ENCODE measurements around the gene KIF15.

Gene KIF15, protein sequence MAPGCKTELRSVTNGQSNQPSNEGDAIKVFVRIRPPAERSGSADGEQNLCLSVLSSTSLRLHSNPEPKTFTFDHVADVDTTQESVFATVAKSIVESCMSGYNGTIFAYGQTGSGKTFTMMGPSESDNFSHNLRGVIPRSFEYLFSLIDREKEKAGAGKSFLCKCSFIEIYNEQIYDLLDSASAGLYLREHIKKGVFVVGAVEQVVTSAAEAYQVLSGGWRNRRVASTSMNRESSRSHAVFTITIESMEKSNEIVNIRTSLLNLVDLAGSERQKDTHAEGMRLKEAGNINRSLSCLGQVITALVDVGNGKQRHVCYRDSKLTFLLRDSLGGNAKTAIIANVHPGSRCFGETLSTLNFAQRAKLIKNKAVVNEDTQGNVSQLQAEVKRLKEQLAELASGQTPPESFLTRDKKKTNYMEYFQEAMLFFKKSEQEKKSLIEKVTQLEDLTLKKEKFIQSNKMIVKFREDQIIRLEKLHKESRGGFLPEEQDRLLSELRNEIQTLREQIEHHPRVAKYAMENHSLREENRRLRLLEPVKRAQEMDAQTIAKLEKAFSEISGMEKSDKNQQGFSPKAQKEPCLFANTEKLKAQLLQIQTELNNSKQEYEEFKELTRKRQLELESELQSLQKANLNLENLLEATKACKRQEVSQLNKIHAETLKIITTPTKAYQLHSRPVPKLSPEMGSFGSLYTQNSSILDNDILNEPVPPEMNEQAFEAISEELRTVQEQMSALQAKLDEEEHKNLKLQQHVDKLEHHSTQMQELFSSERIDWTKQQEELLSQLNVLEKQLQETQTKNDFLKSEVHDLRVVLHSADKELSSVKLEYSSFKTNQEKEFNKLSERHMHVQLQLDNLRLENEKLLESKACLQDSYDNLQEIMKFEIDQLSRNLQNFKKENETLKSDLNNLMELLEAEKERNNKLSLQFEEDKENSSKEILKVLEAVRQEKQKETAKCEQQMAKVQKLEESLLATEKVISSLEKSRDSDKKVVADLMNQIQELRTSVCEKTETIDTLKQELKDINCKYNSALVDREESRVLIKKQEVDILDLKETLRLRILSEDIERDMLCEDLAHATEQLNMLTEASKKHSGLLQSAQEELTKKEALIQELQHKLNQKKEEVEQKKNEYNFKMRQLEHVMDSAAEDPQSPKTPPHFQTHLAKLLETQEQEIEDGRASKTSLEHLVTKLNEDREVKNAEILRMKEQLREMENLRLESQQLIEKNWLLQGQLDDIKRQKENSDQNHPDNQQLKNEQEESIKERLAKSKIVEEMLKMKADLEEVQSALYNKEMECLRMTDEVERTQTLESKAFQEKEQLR (N-terminal part only)

DNA sequence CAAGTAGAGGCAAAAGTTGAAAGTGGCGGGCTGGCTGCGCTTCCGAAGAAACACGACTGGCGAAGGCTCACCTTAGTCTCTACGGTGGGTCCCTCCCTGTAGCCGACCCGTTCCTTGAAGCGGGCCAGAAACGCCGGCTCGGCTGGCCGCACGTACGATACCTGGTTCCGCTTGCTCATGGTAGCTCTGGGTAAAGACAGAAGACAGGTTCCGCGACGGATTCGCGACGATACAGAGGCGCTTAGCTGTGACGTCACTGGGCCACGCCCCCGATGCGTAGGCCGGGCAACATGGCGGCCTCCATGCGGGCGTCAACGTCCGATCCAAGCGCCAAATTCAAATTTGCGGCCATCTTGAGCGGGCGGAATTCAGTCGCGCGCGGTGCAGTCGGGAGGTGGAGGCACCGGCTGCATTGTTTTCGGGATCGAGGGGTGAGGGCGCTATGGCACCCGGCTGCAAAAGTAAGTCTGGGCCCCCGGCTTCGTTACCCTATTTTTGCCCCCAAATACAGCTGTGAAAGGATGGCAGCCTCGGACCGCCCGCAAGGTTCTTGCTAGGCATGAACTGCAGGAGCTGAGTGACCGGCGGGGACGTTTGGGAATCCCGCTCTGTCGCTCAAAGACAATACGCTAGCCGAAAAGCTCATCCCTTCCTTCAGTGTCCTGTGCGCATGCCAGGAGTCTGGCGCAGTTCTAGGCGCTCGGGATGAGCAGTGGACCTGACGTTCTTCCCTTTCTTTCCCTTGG lies at the start of gene KIF15, which contains the start of gene KIAA1143:
Gene KIF15, plus strand, starts transcription at position 371 of the 746 bp plus-strand sequence. Its CDS starts 72 bp downstream, at position 443.
Gene KIAA1143, minus strand, starts transcription at position 196 of the 746 bp plus-strand sequence. Its CDS starts 17 bp downstream, at position 179.
- H3K4me3 ChIP-seq (replicated peaks; ENCODE audit: low read depth, low read length) = peak within 1 kb of the TSS; percentile 90
- peak; percentile 86 for DNase-seq (ENCODE audit: extremely low read depth, low read depth)
- TF ChIP-seq, protein P1, sequence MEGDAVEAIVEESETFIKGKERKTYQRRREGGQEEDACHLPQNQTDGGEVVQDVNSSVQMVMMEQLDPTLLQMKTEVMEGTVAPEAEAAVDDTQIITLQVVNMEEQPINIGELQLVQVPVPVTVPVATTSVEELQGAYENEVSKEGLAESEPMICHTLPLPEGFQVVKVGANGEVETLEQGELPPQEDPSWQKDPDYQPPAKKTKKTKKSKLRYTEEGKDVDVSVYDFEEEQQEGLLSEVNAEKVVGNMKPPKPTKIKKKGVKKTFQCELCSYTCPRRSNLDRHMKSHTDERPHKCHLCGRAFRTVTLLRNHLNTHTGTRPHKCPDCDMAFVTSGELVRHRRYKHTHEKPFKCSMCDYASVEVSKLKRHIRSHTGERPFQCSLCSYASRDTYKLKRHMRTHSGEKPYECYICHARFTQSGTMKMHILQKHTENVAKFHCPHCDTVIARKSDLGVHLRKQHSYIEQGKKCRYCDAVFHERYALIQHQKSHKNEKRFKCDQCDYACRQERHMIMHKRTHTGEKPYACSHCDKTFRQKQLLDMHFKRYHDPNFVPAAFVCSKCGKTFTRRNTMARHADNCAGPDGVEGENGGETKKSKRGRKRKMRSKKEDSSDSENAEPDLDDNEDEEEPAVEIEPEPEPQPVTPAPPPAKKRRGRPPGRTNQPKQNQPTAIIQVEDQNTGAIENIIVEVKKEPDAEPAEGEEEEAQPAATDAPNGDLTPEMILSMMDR (IDR thresholded peaks at IDR 0.05; ENCODE audit: low read depth, low read length, missing control alignments) = no peak

DNA sequence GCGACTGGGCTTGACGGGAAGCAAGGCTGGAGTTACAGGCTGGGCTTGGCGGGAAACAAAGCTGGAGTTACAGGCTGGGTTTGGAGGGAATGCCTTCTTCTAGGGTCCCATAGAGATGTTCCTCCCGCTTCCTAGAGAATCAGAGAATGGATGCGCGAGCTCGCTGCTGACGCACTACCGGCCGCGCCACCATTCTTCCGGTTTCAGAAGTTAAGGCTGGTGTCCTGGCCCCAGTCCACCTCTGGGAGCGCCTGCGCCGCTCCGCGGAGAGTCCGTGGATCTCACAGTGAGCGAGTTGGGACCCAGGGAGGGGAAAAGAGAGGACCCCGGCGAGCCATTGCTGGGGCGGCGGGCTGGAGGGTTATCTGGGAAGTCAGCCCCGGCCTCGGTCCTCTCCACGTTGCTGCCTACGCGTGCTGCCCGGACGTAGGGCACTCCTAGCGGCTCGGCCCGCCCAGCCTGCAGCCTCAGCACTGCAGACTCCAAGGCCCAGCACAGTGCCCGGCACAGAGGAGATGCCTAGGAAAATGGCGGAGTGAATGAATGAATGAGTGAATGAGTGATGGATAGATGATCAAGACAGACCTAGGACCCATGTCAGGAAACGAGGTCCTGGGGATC lies 49.0 kb upstream of the KIF15 start, which contains the start of gene ZNF502:
Gene ZNF502, plus strand, starts transcription at position 206 of the 621 bp plus-strand sequence. CDS start 7,602 bp downstream, outside the sequence.
- DNase-seq (ENCODE audit: extremely low read depth, low read depth) = peak; percentile 67
- TF ChIP-seq, protein P1 (IDR thresholded peaks at IDR 0.05; ENCODE audit: low read depth, low read length, missing control alignments) = peak; percentile 27
- peak within 1 kb of the TSS; percentile 80 for H3K4me3 ChIP-seq (replicated peaks; ENCODE audit: low read depth, low read length)

DNA sequence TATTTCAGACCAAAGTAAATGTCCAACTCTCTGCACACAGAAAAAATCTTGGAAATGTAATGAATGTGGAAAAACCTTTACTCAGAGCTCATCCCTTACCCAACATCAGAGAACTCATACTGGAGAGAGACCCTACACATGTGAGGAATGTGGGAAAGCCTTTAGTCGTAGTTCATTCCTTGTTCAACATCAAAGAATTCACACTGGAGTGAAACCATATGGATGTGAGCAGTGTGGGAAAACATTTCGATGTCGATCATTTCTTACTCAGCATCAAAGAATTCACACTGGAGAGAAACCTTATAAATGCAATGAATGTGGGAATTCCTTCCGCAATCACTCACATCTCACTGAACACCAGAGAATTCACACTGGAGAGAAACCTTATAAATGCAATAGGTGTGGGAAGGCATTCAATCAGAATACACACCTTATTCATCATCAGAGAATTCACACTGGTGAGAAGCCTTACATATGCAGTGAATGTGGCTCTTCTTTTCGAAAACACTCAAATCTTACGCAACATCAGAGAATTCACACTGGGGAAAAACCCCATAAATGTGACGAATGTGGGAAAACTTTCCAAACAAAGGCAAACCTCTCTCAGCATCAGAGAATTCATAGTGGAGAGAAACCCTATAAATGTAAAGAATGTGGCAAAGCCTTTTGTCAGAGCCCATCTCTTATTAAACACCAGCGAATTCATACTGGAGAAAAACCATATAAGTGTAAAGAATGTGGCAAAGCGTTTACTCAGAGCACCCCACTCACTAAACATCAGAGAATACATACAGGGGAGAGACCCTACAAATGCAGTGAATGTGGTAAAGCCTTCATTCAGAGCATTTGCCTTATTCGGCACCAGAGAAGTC lies 40.1 kb upstream of the KIF15 start:
- TF ChIP-seq, protein P1 (IDR thresholded peaks at IDR 0.05; ENCODE audit: low read depth, low read length, missing control alignments) = no peak
- no peak overlapping the region for H3K4me3 ChIP-seq (replicated peaks; ENCODE audit: low read depth, low read length)

DNA sequence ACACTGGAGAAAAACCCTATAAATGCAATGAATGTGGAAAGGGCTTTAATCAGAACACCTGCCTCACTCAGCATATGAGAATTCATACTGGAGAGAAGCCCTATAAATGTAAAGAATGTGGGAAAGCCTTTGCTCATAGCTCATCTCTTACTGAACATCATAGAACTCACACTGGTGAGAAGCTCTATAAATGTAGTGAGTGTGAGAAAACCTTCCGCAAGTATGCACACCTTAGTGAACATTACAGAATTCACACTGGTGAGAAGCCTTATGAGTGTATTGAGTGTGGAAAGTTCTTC lies 39.5 kb upstream of the KIF15 start:
- no peak overlapping the region for H3K4me3 ChIP-seq (replicated peaks; ENCODE audit: low read depth, low read length)
- no peak for DNase-seq (ENCODE audit: extremely low read depth, low read depth)
- TF ChIP-seq, protein P1 (IDR thresholded peaks at IDR 0.05; ENCODE audit: low read depth, low read length, missing control alignments) = no peak

More for the DNA sequence above, 40.1 kb upstream of the KIF15 start:
- no peak for DNase-seq (ENCODE audit: extremely low read depth, low read depth)

DNA sequence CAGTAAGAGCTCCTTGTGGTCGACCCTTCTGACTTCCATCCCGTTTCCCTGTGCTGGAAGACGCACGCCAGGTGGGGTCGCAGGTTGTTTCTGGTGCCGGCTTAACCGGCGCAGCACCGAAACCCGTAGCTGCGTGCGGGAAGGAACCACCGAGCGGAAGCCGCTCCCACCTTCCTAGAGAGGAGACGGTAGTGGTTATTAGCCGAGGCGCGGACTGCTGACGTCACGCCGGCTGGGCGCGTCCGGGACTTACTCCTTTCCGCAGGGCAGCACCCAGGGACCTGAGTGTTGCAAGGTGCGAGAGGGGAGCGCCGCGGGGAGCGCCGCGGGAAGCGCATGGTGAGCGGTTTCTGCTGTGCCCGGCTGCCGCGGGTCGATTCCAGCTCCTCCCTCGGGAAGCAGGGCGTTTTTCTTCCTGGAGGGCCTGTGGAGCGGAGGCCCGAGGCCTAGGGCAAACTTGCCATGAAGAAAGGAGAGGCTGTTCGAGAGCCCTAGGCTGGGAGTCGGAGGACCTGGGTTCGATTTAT lies 32.1 kb upstream of the KIF15 start, which contains the start of gene ZNF501:
Gene ZNF501, plus strand, starts transcription at position 252 of the 527 bp plus-strand sequence. CDS start 4,787 bp downstream, outside the sequence.
- TF ChIP-seq, protein P1 (IDR thresholded peaks at IDR 0.05; ENCODE audit: low read depth, low read length, missing control alignments) = no peak
- peak; percentile 47 for DNase-seq (ENCODE audit: extremely low read depth, low read depth)
- peak within 1 kb of the TSS; percentile 52 for H3K4me3 ChIP-seq (replicated peaks; ENCODE audit: low read depth, low read length)
